Measurements from ENCODE around the gene CNKSR1.
A peak's percentile ranks its signal among the peaks of the same experiment; 100 is the strongest.
"Not testable (repeated sequence)": the region's sequence is repeated elsewhere in the genome, so short reads cannot be mapped to it uniquely, and the experiment has no call there.

CNKSR1 gene

DNA sequence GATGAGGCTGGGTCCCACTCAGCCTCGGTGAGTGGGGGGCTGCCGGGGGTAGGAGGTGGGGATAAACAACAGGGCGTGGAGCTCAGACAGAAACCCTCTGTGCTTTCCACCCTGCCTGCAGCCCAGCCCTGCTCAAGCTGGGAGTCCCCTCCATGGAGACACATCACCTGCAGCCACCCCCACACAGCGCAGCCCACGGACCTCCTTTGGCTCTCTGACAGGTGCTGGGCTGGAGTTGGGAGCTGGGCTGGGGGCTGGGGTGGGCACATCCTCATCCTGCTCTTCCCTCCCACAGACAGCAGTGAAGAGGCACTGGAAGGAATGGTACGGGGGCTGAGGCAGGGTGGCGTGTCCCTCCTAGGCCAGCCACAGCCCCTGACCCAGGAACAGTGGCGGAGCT lies 11.2 kb downstream of the CNKSR1 start:
- no peak for FAIRE-seq

DNA sequence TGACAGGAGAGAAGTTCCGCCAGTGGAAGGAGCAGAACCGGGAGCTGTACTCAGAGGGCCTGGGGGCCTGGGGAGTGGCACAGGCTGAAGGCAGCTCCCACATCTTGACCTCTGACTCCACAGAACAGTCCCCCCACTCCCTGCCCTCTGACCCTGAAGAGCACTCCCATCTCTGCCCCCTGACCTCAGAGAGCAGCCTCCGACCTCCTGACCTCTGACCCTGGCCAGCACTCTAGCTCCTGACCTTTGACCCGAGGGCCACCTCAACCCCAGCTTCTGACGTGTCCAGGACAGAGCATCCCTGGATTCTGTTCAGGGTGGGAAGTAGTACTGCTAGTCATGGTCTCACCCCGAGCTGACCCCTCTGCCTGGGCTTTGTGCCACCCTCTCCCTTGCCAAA lies 12.0 kb downstream of the CNKSR1 start:
- FAIRE-seq, result no peak

DNA sequence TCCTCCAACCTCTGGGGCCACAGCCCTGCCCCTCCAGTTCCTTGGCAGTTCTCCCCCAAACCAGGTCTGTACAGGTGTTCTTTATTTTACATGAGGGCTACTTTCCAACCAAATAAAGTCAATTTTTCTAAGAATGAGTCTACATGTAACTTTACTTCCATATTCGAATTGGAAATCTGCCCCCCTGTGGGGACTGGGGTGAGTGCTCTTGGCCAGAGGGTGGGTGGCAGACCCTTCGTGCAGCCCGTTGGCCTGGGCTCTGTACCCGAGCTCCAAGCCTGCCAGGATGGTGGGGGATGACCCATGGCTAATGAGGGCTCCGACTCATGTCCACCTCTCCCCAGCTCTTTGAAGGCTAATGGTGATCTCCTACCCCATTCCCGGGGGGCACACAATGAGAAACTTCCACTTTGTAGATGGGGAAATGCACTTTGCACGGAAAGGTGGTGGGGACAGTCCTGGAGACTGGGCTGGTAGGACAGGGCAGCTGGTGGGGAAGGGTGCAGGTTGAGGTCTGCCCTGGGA lies 12.5 kb downstream of the CNKSR1 start:
- no peak for FAIRE-seq

DNA sequence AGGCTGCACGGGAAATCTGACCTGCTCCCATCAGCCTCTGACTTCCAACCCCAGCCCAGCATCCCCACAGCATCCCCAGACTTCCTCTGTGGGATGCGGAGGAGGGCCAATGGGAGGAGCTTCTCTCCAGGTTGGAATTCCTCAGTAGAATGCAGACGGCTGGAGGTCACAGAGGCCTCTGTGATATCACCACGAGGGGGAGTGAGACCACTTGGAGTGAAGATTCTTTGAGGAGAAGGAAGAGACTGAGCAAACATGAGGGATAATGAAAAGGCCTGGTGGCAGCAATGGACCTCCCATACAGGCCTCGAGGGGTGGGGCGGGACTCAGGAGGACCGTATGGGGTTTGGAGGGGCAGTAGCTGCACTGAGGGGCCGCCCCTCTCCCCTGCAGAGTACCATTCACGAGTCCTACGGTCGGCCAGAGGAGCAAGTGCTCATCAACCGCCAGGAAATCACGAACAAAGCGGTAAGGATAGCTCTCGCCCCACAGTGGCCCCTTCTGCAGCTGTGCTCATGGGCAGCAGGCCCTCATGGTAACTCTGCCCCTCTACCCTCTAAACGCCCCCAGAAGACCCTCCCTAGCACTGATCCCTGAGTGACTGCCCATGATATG lies 13.2 kb downstream of the CNKSR1 start, which contains the start of gene CATSPER4:
TSS of gene CATSPER4 (plus strand) at position 230 of the 615 bp plus-strand sequence. CDS start at position 256, 26 bp downstream.
- no peak for FAIRE-seq

DNA sequence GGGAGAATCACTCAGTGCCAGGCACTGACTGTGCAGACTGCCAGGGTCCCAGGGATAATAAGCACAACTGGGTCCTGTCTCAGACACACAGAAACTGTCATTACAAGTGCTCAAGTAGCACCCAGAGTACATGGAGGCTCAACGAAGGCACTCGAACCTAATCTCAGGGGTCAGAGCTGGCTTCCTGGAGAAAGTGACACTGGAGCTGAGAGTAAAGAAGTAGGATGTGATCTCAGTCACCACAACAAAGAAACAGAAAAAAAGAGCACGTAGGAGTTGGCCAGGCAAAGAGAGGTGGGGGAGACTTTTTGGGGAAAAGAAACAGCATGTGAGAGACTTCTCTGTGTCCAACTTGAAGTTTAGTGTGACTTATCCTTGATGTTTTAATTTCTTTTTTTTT lies 14.4 kb downstream of the CNKSR1 start:
- no peak for FAIRE-seq

DNA sequence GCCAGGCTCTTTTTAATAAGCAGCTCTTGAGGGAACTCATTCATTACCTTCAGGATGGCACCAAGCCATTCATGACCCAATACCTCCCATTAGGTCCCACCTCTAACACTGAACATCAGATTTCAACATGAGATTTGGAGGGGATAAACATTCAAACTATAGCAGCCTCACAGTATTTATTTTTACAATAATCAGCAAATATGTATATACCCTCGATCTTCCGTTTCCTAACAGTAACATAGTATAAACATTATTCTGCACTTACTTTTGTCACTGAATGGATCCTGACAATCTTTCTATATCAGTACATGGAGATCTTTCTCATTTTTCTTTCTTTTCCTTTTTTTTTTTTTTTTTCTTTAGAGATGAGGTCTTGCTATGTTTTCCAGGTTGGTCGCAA lies 18.5 kb downstream of the CNKSR1 start:
- no peak for FAIRE-seq

DNA sequence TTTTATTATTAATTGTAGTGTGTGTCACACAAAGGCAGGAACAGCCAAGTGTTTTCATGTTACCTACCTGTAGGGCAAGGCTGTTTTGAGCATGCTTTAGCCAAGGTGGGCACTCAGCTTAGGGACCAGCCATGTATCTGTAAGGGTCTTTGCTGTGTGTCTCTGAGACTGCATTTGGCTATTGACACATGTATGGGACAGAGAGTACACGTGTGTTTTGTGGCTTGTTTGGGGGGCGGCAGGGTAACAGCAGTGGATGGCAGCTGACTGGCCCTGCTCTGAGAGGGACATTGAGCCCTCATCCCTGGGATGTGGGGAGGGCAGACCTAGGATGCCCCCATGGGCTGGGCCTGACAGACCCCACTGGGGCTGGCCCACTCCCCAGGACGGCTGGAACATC lies 20.0 kb downstream of the CNKSR1 start:
- no peak for FAIRE-seq

DNA sequence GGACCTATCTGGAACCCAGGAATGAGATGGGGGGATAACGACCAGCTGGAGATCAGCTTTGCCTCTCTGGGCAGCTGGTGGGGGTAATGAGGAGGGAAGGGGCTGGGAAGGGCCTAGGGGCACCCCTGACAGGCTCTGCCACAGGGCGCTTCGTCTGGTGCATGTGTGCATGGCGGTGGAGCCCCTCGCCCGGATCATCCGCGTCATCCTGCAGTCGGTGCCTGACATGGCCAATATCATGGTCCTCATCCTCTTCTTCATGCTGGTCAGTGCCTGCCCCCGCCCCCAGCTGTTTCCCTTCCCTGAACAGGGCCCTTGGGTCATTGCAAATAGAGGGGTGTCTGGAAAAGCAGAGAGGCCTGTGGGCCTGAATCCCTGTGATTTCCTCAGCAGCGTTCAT lies 20.5 kb downstream of the CNKSR1 start:
- no peak for FAIRE-seq

DNA sequence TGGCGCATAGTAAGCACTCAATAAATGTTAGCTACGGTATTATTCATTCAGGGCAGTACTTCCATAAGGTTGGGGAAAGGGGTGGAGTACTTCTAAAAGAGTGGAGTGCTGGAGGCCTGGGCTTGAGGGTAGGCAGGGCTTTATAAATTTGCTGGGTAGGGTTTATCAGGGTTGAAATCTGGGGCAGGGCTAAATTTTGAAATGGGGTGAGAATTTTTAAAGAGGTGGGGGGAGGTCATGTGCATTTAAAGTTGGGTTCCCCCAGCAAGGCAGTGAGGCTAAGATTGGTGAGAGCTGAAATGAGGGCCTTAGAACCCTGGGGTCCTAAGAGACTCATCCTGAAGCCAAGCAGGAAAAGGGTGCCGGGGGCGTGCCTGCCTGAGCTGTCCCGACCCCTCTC lies 23.1 kb downstream of the CNKSR1 start:
- no peak for FAIRE-seq

DNA sequence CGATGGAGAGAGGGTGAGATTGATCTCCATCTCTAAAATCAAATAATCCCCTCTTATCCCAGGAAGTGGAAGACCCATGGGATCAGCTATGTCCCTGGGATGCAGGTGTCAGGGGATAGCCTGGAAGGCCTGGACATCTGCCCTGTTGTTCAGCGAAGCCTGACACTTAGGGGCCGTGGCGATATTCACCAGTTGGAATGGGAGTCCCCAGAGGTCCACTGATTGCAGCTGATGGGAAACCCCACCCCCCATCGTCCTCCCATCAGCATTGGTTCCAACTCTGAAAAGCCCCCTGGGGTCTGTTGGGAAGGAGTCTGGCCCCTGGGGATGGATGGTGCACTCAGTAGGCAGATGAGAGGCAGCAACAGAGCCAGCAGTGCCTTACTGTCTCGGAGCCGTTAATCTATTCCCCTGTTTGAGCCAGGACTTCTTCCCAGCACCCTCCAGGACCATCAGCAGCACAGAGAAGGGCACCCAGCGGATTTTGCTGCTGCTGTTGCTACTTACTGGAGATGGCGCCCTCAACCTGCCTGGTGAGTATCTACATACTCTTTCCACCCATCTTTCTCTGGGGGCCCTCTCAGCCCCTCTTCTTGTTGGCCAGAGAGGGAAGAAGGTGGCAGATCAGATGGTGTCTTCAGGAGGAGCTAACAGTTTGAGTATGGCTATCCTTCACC lies 26.5 kb downstream of the CNKSR1 start:
- FAIRE-seq, result no peak

DNA sequence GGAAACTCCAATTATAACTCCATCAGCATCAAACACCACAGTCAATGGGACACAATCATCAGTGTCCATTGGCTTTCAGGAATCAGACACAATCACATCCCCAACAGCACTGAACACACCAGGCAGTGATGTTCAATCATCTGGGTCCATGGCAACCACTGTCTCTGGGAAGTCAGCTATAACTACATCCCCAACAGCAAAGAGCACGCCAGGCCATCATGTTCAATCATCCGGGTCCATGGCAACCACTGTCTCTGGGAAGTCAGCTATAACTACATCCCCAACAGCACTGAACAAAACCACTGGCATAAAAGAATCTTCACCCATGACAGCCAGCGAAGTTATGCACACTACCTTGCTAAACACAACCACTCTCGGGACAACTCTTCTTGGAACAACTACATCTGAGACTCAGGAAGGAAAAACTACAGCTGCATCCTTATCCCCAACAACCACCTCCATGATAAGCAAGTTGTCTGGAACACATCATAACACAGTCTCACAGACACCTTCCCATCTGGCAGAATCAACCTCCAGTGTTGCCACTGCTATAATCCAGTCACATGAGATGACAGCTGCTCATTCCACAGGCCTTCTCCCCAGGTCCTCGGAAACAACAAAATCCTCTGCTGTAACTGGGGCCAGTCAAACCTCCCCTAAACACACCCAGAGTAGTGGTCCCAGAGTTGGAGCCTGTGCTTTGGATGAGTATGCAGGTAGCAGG lies 33.0 kb downstream of the CNKSR1 start:
- FAIRE-seq, result no peak

DNA sequence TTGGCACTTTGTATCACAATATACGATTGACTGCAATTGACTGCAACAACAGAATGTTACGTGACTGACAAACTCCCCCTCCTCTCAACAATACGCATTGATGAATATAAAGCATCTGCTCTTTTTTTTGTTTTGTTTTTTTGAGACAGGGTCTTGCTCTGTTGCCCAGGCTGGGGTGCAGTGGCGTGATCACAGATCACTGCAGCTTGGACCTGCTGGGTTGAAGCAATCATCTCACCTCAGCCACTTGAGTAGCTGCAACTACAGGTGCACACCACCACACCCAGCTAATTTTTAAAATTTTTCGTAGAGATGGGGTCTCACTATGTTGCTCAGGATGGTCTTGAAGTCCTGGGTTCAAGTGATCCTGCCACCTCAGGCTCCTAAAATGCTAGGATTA lies 35.4 kb downstream of the CNKSR1 start:
- FAIRE-seq, result no peak

DNA sequence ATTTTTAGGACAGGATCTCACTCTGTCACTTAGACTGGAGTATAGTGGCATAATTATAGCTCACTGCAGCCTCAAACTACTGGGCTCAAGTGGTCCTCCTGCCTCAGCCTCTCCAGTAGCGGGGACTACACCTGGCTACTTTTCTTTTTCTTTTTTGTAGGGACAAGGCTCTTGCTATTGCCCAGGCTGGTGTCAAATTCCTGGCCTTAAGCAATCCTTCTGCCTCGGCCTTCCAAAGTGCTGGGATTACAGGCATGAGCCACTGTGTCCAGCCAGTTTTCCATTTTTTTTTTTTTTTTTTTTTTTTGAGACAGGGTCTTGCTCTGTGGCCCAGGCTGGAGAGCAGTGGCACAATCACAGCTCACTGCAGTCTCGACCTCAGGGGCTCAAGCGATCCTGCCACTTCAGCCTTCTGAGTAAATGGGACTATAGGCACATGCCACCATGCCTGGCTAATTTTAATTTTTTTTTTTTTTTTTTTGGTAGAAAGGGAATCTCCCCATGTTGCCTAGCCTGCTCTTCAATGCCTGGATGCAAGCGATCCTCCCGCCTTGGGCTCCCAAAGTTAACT lies 36.1 kb downstream of the CNKSR1 start:
- no peak for FAIRE-seq

DNA sequence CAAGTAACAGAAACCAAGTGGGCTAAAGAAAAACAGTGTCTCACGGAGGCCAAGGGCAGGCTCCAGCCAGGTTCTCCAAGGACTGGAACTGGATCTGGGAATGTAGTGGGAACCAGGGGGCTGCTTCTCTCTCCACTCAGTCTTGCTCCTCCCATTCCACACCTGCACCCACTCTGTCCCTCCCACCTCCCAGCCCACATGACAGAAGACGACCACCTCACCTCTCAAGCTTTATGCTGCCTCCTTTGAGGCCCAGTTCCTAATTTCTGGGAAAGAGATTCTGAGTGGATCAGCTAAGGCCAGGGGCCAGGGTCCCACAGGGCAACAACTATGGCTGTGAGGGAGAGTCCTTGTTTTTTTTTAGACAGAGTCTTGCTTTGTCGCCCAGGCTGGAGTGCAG lies 38.0 kb downstream of the CNKSR1 start:
- FAIRE-seq, result no peak

DNA sequence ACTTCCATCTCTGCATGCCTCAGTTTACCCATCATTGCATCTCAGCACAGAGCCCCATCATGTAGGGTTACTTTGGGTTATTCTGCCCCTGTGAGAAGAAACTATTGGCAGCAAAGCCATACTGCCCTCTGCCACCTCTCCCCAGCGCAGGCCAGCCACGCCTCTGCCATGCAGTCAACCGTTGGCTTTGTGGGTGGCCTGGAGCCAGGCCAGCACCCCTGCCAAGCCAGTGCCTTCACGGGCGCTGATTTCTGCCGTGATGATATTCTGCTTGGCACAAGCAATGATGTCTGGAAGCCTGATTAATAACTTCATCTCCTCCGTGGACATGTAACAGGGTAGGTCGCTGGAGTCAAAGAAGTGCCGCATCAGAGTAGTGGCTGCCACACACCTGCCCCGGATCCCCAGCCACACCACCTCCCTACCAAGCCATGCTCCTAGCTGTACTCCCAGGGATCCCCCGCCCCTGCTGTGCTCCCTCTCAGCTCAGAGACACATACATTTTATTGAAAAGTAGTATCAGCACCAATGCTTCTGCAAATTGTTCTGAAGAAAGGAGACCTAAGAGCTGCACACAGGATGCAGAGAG lies 41.7 kb downstream of the CNKSR1 start:
- FAIRE-seq, result no peak

DNA sequence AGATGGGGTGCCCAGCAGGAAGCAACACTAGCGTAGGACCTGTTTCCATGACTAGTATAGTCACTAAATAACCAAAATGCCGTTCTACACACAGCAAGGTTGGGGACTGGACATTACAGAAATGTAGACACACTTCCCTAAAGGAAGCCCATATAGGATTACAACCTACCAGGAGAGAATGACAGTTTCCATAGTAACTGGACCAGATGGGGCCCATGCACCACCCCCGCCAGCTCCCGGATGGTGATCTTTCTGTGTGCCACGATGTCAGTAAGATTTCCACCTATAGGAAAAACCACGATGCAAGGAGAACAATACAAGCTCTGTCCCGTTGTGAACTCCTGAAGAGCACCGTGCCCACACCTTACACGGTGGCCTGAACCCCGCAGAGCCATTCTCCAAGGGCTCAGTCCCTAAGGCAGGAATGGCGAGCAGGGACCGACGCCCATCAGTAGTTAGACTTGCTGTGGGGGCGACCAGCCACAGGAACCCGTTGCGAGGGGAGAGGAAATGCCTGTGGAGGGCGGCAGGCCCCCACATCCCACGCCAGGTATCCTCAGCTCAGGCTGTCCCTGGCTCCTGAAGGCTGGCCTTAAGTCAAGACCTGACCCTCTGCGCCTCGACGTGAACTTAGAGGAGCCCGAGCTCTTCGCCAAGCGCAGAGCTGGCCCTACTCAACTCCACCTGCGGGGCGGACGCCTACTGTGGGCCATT lies 43.1 kb downstream of the CNKSR1 start:
- no peak for FAIRE-seq

DNA sequence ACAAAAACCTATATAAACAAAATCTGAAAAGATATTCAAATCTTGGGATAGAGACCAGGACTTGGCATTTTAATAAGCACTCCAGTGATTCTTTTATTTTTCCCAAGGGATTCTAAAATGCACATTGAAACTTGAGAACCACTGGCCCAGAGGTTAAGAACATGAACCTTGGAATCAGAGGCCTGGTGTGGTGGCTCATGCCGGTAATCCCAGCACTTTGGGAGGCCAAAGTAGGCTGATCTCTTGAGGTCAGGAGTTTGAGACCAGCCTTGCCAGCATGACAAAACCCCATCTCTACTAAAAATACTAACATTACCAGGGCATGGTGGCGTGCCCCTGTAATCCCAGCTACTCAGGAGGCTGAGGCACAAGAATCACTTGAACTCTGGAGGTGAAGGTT lies 43.8 kb downstream of the CNKSR1 start:
- no peak for FAIRE-seq

DNA sequence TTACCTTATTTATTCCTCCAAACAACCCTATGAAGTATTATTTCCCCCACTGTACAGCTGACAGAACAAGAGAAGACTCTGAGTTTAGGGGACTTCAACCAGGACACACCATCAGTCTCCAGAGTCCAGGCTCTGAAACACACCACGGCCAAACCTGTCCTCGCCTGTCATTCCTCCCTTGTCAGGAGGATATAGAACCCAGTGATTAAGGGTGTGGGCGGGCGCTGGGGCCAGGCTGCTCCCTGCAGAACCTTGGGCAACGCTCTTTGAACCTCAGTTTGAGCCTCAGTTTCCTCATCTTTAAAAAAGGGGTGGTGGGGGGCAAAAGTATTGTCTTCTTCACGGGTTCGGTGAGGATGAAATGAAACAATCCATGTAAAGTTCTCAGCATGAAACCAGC lies 47.3 kb downstream of the CNKSR1 start:
- no peak for FAIRE-seq

DNA sequence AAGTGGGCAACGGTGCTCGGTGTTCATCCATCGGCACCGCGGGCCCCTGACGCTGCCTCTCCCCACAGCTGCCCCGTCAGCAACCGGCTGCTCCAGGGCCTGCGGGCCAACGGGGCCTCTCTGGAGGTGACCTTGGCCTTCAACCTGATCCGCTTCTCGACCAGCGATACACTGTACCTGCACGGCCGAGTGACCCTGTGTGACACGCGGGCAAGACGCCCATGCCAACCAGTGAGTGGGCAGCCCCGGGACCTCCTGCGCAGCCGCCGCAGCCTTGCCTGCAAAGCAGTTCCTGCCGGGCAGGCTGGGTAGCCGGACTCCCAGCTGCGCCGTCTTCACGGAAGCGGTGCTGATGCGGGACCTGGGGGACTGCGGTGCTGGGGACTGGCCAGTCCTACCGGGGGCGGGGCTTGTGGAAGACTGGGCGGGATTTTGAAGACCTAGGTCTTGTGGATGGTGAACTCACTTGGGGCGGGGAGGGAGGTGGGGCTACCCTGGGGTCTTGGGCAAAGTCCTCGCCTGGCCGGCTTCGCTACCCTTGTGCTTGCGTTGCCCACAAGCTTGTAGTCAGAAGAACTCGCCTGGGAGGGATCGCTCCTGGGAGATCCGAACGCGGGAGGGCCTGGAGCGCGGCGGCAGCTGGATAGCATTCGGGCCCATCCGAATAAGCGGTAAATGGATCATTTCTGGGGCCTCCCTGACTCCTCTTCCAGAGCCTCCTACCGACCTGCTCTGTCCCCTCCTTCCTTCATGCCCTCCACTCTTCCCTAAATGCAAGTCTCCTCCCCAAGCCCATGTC lies 47.9 kb downstream of the CNKSR1 start:
- FAIRE-seq, result no peak

DNA sequence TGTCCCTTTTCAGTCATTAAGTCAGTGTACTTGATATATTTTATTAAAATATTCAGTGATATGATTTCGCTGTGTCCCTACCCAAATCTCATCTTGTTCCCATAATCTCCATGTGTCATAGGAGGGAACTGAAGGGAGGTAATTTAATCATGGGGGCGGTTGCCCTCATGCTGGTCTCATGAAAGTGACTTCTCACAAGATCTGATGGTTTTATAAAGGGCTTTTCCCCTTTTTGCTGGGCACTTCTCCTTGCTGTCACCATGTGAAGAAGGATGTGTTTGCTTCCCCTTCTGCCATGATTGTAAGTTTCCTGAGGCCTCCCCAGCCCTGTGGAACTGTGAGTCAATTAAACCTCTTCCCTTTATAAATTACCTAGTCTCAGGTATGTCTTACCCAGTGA lies 53.4 kb downstream of the CNKSR1 start:
- FAIRE-seq, result not testable (repeated sequence)

DNA sequence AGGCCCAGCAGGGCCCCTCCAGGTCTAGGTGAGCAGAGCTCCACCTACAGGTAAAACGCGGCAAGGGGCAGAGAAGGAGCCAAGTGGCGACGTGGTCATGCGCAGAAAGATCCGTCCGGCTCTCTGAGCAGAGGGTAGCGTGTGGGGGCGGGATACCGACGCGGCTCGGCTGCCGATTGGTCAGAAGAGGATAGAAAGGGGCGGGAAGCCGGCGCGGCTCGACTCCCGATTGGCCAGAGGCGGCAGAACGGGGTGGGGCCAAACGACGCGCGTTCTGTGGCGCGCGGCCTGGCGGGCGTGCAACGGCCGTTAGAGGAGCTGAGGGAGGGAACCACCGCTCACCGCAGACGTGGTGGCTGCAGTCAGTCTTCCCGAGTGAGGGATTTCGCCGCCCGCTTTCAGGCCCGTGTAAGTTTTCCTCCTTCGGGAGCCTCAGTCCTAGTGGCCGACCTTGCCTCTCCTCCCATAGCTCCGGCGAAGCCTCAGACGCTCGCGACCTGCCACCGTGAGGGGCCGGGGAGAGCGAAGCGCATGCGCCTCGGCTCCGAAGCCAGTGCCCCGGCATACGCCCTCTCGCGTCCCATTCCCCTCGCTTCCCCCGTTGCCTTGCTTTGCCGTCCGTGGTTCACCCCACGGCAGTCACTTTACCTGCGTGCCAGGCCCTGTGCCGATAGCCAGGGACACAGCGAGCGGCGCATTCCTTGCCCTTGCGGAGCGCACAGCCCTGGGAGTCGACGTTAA lies 56.8 kb downstream of the CNKSR1 start, which contains the start of gene CEP85:
TSS of gene CEP85 (plus strand) at position 298 of the 741 bp plus-strand sequence. CDS start 5,584 bp downstream, outside the sequence.
- FAIRE-seq, result peak; percentile 95

Measured in endometrium (tissue), 2 donors.